ENCODE measurements around the gene GABPA. TPM values are rescaled to one million over a fixed set of nuclear protein-coding genes. Genes with fewer than 3 reads are reported as not detected.
A peak's percentile ranks its signal among the peaks of the same experiment; 100 is the strongest.

GABPA gene
- total RNA-seq, 2 experiments from 2014 or later, result 23.5 to 23.6 TPM

- Mint-ChIP-seq H3K27ac (no peak overlapping the region), H3K4me3 (no peak overlapping the region), H3K27me3 (no peaks in the 10 kb centered on the region), H3K4me1 (ENCODE audit: low read depth) (no peaks in the 10 kb centered on the region), H3K9me3 (no peaks in the 10 kb centered on the region), H3K36me3 (ENCODE audit: low read depth) (peaks cover 59% of the 10 kb centered on the region)
- Histone ChIP-seq H3K27ac (ENCODE audit: low read depth in 1 of 2, low read length in 2 of 2) (no peak overlapping the region), H3K4me1 (ENCODE audit: insufficient read depth, low read length) (no peaks in the 10 kb centered on the region), H3K9me3 (ENCODE audit: control insufficient read depth in 1 of 2, insufficient read depth in 1 of 2, low read length in 2 of 2) (no peaks in the 10 kb centered on the region), H3K4me3 (ENCODE audit: low read length) (no peak overlapping the region), H3K36me3 (ENCODE audit: insufficient read depth, low read length) (peaks cover 43% of the 10 kb centered on the region), H3K27me3 (ENCODE audit: control insufficient read depth in 1 of 2, insufficient read depth in 2 of 2, low read length in 2 of 2) (no peaks in the 10 kb centered on the region)
- ChIA-PET CTCF (interaction anchor here (0.7 kb wide), 1 partner anchor 826 kb away, joined by 3 read pairs; no protein-coding TSS in a partner anchor), POLR2A (interaction anchor here (1.6 kb wide), 1 partner anchor 13 kb away, joined by 6 read pairs; the partner anchor contains the start of genes ATP5PF and GABPA)
- no peak for DNase-seq
- no peak for ATAC-seq (ENCODE audit: poor library complexity)
- no peak for TF ChIP-seq CTCF (IDR thresholded peaks at IDR 0.05)
- intact Hi-C loops (cut with DNase I, micrococcal nuclease), result no loop called here
Measured at GRCh38 chr21:25721987-25722386, 12.8 kb upstream of the GABPA start.

- Mint-ChIP-seq H3K36me3 (ENCODE audit: low read depth) (peaks cover 65% of the 10 kb centered on the region), H3K4me3 (no peak overlapping the region), H3K9me3 (no peaks in the 10 kb centered on the region), H3K27ac (no peak overlapping the region), H3K4me1 (ENCODE audit: low read depth) (no peaks in the 10 kb centered on the region), H3K27me3 (no peaks in the 10 kb centered on the region)
- Histone ChIP-seq H3K4me1 (ENCODE audit: insufficient read depth, low read length) (no peaks in the 10 kb centered on the region), H3K36me3 (ENCODE audit: insufficient read depth, low read length) (peaks cover 50% of the 10 kb centered on the region), H3K27ac (ENCODE audit: low read depth in 1 of 2, low read length in 2 of 2) (no peak overlapping the region), H3K4me3 (ENCODE audit: low read length) (no peak overlapping the region), H3K9me3 (ENCODE audit: control insufficient read depth in 1 of 2, insufficient read depth in 1 of 2, low read length in 2 of 2) (no peaks in the 10 kb centered on the region), H3K27me3 (ENCODE audit: control insufficient read depth in 1 of 2, insufficient read depth in 2 of 2, low read length in 2 of 2) (no peaks in the 10 kb centered on the region)
- ChIA-PET CTCF (no interaction called here), POLR2A (no interaction called here)
- DNase-seq (peak in 2 of 14 experiments; percentile 11 to 22), ATAC-seq (ENCODE audit: poor library complexity) (no peak)
- intact Hi-C loops (cut with DNase I, micrococcal nuclease), result no loop called here
- TF ChIP-seq CTCF (IDR thresholded peaks at IDR 0.05), result no peak
Measured at GRCh38 chr21:25722631-25723030, 12.1 kb upstream of the GABPA start.

- DNase-seq, result no peak
- H3K36me3 ChIP-seq (ENCODE audit: insufficient read depth, low read length), result peaks cover 35% of the 10 kb centered on the region
- H3K4me1 Mint-ChIP-seq (ENCODE audit: low read depth), result peaks cover 52% of the 10 kb centered on the region
- H3K27me3 ChIP-seq (ENCODE audit: control insufficient read depth in 1 of 2, insufficient read depth in 2 of 2, low read length in 2 of 2), result no peaks in the 10 kb centered on the region
- H3K27ac Mint-ChIP-seq, result no peak overlapping the region
- peaks cover 27% of the 10 kb centered on the region for H3K4me1 ChIP-seq (ENCODE audit: insufficient read depth, low read length)
- intact Hi-C loops (cut with DNase I, micrococcal nuclease), result loop anchor here (5.0 to 10.0 kb wide), 3 partner anchors 167 to 440 kb away; partner anchors contain the start of gene APP (in 1 of the 2)
- ATAC-seq (ENCODE audit: poor library complexity), result no peak
- TF ChIP-seq CTCF (IDR thresholded peaks at IDR 0.05), result no peak
- H3K4me3 Mint-ChIP-seq, result no peak overlapping the region
- H3K27me3 Mint-ChIP-seq, result no peaks in the 10 kb centered on the region
- H3K27ac ChIP-seq (ENCODE audit: low read depth in 1 of 2, low read length in 2 of 2), result no peak overlapping the region
- no peaks in the 10 kb centered on the region for H3K9me3 ChIP-seq (ENCODE audit: control insufficient read depth in 1 of 2, insufficient read depth in 1 of 2, low read length in 2 of 2)
- peaks cover 56% of the 10 kb centered on the region for H3K36me3 Mint-ChIP-seq (ENCODE audit: low read depth)
- ChIA-PET CTCF (no interaction called here), POLR2A (interaction anchor here (0.6 kb wide), 1 partner anchor 372 kb away, joined by 3 read pairs; no protein-coding TSS in a partner anchor)
- H3K9me3 Mint-ChIP-seq, result no peaks in the 10 kb centered on the region
- no peak overlapping the region for H3K4me3 ChIP-seq (ENCODE audit: low read length)
Measured at GRCh38 chr21:25732091-25732760, 2.5 kb upstream of the GABPA start.

Measured in CD4-positive, alpha-beta T cell (primary cell).